ENCODE results near the gene PCCA. TPM values are rescaled to one million over a fixed set of nuclear protein-coding genes. Genes with fewer than 3 reads are reported as not detected.
"Not testable (repeated sequence)": the region's sequence is repeated elsewhere in the genome, so short reads cannot be mapped to it uniquely, and the experiment has no call there.

PCCA gene
- total RNA-seq, 2 donors from 2014 or later: 10.9 to 12.6 TPM

DNA sequence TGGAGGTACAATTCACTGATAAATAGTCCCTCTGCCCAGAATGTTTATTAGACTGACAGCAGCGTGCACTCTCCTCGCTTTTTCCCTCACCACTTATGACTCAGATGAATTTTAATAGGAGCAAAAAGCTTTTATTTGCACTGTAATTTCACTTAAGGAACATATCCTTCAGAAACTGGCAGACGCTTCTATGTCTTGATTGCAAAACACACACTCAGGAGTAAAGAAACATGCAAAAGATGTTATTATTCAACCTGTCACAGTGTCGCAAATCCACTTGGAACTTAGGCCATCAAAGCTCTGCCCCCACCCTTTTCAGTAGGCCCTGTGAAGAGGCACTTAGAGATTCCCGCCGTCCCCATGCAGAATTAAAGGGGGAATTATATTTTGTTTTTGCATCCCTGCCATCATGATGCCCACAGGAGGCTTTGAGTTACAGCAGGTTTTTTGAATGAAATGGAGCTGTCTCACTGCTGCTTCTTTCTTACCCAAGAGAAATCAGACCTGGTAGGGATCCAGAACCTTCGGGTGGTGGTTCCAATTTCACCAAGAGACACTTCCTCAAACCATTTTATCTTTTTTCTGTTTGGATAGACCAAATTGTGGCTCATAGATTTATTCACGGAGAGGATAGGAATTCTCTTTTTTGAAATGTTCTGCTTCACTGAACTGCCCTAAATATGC, 425.2 kb downstream of the PCCA start:
- DNase-seq (ENCODE audit: low spot score in 2 of 2) (no peak), ATAC-seq (no peak)
- Mint-ChIP-seq H3K9me3 (no peaks in the 10 kb centered on the region), H3K27ac (no peak overlapping the region), H3K36me3 (no peaks in the 10 kb centered on the region)

DNA sequence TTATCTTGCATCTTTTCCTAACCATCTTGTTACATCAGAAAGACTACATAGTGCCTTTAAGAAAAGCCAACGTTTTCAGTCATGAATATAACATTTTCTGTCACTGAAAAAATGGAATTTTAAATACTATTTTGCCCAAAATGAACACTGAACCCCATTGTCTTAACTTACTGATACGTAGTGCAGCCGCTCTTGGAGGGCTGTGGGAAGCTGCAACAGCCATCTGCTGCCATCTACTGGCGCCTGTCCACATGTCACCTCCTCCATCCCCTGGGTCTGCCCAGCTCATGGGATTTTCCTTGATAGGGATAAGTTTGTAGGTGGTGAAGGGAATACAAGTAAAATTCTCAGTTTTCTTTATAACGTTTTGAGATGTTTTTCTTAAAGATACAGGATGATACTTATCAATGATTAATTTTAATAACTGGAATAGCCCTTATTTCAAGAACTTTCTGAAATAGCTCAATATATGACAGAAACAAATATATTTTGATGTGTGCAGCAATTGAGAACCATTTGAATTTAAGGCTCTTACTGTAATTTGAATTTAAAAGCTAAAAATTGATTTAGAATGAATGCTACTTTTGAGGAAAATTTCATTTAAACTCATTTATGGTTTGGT, 426.0 kb downstream of the PCCA start:
- peak in 1 of 2 donors; percentile 72 for DNase-seq (ENCODE audit: low spot score in 2 of 2)
- Mint-ChIP-seq H3K36me3 (no peaks in the 10 kb centered on the region), H3K27ac (no peak overlapping the region), H3K9me3 (no peaks in the 10 kb centered on the region)
- peak; percentile 83 to 93 for ATAC-seq

DNA sequence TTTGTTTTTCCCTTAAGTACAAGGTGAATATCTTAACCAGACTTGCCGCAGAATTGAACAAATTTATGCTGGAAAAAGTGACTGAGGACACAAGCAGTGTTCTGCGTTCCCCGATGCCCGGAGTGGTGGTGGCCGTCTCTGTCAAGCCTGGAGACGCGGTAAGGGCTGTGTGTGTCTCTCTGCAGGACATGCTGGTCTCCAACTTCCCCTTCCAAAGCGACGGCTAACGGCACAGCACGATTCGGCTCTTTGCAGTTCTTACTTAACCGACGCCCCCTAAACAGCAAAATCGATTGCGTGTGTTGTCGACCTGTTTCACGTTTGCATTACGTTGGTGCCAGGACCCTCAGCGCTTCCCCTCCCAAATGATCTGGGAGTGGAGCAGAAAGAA, 426.5 kb downstream of the PCCA start:
- no peaks in the 10 kb centered on the region for H3K9me3 Mint-ChIP-seq
- no peak overlapping the region for H3K27ac Mint-ChIP-seq
- ATAC-seq (no peak), DNase-seq (ENCODE audit: low spot score in 2 of 2) (no peak)
- no peaks in the 10 kb centered on the region for H3K36me3 Mint-ChIP-seq

DNA sequence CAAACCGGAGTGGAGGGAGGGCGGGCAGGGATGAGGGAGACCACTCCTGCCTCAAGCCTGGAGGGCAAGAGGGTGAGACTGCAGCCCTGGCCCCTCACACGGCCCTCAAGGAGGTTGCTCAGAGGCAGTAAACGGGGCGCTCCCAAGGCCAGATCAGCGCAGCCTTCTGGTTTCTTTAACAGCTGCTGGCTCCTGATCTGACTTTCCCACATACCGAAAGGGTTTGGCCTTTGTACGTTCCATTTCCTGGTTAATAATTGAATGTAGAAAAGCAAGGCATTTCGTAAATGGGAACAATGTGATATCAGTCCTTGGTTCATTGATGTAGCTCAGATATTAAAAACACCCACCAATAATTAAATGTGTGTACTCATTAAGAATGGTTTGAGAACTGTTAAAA, 428.2 kb downstream of the PCCA start:
- no peaks in the 10 kb centered on the region for H3K36me3 Mint-ChIP-seq
- no peaks in the 10 kb centered on the region for H3K9me3 Mint-ChIP-seq
- ATAC-seq (no peak), DNase-seq (ENCODE audit: low spot score in 2 of 2) (no peak)
- no peak overlapping the region for H3K27ac Mint-ChIP-seq

- no peak for DNase-seq (ENCODE audit: low spot score in 2 of 2)
- no peak overlapping the region for H3K27ac Mint-ChIP-seq
- no peaks in the 10 kb centered on the region for H3K9me3 Mint-ChIP-seq
These were observed 428.8 kb downstream of the PCCA start for GRCh38 chr13:100517728-100518127.

GRCh38 chr13:100518394-100519062, 429.6 kb downstream of the PCCA start:
- Mint-ChIP-seq H3K9me3 (no peaks in the 10 kb centered on the region), H3K36me3 (no peaks in the 10 kb centered on the region), H3K27ac (no peak overlapping the region)
- ATAC-seq: no peak
- no peak for DNase-seq (ENCODE audit: low spot score in 2 of 2)

More at GRCh38 chr13:100517728-100518127, 428.8 kb downstream of the PCCA start:
- no peak for ATAC-seq
- no peaks in the 10 kb centered on the region for H3K36me3 Mint-ChIP-seq

DNA sequence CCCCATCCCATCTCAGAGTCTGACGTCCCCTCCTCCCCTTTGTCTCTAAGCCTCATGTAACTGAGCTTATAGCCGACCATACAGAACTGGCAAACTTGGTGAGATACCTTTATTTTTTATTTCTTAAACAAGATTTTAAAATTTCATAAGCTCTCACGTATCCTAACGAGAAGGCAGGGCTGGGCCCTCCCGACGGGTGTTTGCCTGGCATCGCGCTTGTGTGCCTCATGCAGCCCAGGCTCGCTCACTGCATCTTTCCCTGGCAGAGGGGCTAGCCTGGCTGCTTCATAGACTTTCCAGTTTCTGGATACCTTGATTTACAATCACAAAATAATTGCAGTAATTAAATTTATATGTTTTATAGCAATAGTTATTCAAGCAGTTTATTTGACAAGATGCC, 430.7 kb downstream of the PCCA start:
- H3K27ac Mint-ChIP-seq: no peak overlapping the region
- no peaks in the 10 kb centered on the region for H3K36me3 Mint-ChIP-seq
- ATAC-seq (no peak), DNase-seq (ENCODE audit: low spot score in 2 of 2) (no peak)
- no peaks in the 10 kb centered on the region for H3K9me3 Mint-ChIP-seq

- no peaks in the 10 kb centered on the region for H3K36me3 Mint-ChIP-seq
- ATAC-seq: no peak
- H3K27ac Mint-ChIP-seq: no peak overlapping the region
These were observed 432.3 kb downstream of the PCCA start for GRCh38 chr13:100520936-100521850.

GRCh38 chr13:100521851-100522617, 433.1 kb downstream of the PCCA start:
- Mint-ChIP-seq H3K36me3 (no peaks in the 10 kb centered on the region), H3K9me3 (no peaks in the 10 kb centered on the region), H3K27ac (no peak overlapping the region)
- ATAC-seq (no peak), DNase-seq (ENCODE audit: low spot score in 2 of 2) (no peak)

More at GRCh38 chr13:100520936-100521850, 432.3 kb downstream of the PCCA start:
- DNase-seq (ENCODE audit: low spot score in 2 of 2): no peak
- H3K9me3 Mint-ChIP-seq: no peaks in the 10 kb centered on the region

DNA sequence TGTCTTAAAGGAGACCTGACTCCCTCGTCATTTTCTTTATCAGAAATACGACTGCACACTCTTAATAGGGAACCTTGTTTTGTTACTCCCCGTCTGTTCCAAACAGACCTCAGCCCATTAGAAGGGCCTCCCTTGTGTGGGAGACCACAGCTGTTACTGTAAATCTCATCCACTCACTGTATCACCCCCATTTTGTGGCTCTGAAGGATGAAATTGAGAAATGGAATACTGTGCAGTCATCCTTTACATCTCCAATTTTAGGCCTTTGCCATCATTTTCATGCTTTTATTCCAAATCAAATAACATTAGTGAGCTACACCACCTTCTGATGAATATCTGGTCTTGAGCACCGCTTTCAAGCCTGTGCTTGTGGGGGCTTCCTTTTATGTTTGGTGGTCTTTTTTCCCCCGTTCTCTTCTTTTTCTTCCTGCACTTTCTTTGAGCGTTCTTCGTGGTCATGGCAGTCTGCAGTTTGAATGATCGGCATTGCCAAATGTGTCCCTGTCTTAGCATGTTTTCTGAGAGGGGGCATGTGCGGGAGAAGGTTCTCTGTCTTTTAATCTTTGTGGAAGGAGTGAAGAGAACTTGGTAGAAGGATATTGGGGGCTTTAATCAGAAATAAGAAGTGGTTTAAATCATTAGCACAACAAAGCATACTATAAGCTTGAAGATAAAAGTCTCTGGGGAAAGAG, 433.9 kb downstream of the PCCA start:
- no peaks in the 10 kb centered on the region for H3K36me3 Mint-ChIP-seq
- H3K9me3 Mint-ChIP-seq: no peaks in the 10 kb centered on the region
- DNase-seq (ENCODE audit: low spot score in 2 of 2) (no peak), ATAC-seq (no peak)
- H3K27ac Mint-ChIP-seq: no peak overlapping the region

- DNase-seq (ENCODE audit: low spot score in 2 of 2) (no peak), ATAC-seq (no peak)
- Mint-ChIP-seq H3K9me3 (no peaks in the 10 kb centered on the region), H3K36me3 (no peaks in the 10 kb centered on the region), H3K27ac (no peak overlapping the region)
These were observed 434.5 kb downstream of the PCCA start for GRCh38 chr13:100523411-100523810.

- no peak for DNase-seq (ENCODE audit: low spot score in 2 of 2)
- Mint-ChIP-seq H3K27ac (no peak overlapping the region), H3K36me3 (no peaks in the 10 kb centered on the region), H3K9me3 (no peaks in the 10 kb centered on the region)
- ATAC-seq: no peak
These were observed 435.1 kb downstream of the PCCA start for GRCh38 chr13:100523981-100524386.

GRCh38 chr13:100524688-100525087, 435.8 kb downstream of the PCCA start:
- H3K27ac Mint-ChIP-seq; ATAC-seq; H3K9me3 Mint-ChIP-seq; H3K36me3 Mint-ChIP-seq; DNase-seq (ENCODE audit: low spot score in 2 of 2): not testable (repeated sequence)

DNA sequence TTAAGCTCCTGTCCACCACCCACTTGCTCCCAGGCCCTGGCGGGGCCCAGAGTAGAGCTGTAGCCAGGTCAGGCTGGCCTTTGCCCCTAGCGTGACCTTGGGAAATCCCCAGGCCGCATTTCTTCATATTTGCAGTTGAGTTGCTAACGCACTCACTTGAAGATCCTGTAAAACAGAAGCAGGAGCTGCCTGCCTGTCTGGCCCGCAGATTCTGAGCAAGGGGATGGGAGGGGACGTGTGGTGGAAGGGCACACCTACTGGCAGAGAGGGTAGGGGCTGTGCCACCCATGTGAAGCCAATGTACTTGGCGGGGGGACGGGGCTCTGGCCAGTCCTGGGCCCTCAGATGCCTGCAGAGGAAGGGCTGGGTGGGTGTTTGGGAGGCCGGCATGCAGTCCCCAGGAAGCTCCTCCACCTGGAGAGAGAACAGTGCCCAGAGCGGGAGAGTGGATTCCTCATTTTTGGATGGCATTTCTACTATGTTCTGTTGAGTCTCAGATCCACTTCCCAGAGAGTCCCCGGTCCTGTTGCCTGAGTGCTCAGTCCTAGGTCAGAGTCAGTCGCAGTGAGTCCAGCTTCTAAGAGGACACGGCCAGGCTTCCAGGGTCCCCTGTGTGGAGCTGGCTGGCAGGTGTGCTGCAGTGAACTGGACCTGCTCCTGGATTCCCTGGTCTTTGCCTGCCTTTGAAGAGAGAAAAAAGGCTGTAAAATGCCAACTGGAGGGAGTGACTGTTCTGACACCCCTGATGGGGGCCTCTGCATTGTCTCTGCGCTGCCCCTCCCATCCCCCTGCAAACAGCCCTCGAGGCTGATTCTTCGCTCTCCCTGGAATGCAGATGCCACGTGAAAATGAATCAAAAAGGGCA, 436.8 kb downstream of the PCCA start:
- no peaks in the 10 kb centered on the region for H3K9me3 Mint-ChIP-seq
- no peak for DNase-seq (ENCODE audit: low spot score in 2 of 2)
- no peaks in the 10 kb centered on the region for H3K36me3 Mint-ChIP-seq
- no peak for ATAC-seq
- H3K27ac Mint-ChIP-seq: no peak overlapping the region
